ENCODE results near the gene PCYOX1L. TPM values are rescaled to one million over a fixed set of nuclear protein-coding genes. Genes with fewer than 3 reads are reported as not detected.

Gene PCYOX1L
- total RNA-seq, 1 experiment from 2014 or later, result 7.0 TPM

DNA sequence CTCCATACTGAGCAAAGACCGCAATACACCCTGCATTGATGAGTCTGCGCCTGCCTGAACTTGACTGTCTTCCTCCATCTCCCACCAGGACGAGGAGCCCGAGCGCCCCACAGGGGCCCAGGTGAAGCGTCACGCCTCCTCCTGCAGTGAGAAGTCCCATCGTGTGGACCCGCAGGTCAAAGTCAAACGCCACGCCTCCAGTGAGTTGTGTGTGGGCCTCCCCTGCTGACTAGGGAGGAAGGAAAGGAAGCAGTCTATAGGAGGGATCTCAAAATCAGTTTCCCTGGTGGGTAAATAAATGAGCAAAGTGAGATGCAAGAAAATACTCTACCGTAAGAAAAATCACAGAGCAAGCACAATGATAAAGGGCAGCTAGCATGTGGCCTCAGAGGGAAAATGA lies 35.3 kb upstream of the PCYOX1L start:
- DNase-seq (ENCODE audit: low read depth, low spot score), result no peak
- no peaks in the 10 kb centered on the region for H3K4me1 ChIP-seq (ENCODE audit: control insufficient read depth, insufficient read depth, low read length)
- no peak overlapping the region for H3K4me3 ChIP-seq (ENCODE audit: low read depth in 2 of 2, low read length in 2 of 2)
- CTCF ChIA-PET, result no interaction called here
- H3K27me3 ChIP-seq (ENCODE audit: control insufficient read depth, insufficient read depth, low read length), result no peaks in the 10 kb centered on the region
- H3K9me3 ChIP-seq (ENCODE audit: control insufficient read depth, insufficient read depth, low read depth, low read length), result no peaks in the 10 kb centered on the region
- no peak overlapping the region for H3K27ac ChIP-seq (ENCODE audit: low read length)
- BruUV-seq (replicated peaks), result no TSS peak
- no peaks in the 10 kb centered on the region for H3K36me3 ChIP-seq (ENCODE audit: control insufficient read depth, insufficient read depth, low read length)
- in situ Hi-C loops (cut with HindIII; ENCODE audit: low pct_unique_long_range_greater_than_20kb, low sequenced_read_pairs) (no loop called here), intact Hi-C loops (cut with micrococcal nuclease; ENCODE audit: unreplicated experiment) (no loop called here)
- no peak for ATAC-seq
- POLR2A ChIA-PET, result no interaction called here
- no peak for TF ChIP-seq SIN3A (IDR thresholded peaks at IDR 0.05; ENCODE audit: borderline replicate concordance, insufficient read depth, low read depth, low read length)
- TF ChIP-seq TCF7L2 (IDR thresholded peaks at IDR 0.05; ENCODE audit: low read depth, low read length), result no peak
- TF ChIP-seq, protein P1, sequence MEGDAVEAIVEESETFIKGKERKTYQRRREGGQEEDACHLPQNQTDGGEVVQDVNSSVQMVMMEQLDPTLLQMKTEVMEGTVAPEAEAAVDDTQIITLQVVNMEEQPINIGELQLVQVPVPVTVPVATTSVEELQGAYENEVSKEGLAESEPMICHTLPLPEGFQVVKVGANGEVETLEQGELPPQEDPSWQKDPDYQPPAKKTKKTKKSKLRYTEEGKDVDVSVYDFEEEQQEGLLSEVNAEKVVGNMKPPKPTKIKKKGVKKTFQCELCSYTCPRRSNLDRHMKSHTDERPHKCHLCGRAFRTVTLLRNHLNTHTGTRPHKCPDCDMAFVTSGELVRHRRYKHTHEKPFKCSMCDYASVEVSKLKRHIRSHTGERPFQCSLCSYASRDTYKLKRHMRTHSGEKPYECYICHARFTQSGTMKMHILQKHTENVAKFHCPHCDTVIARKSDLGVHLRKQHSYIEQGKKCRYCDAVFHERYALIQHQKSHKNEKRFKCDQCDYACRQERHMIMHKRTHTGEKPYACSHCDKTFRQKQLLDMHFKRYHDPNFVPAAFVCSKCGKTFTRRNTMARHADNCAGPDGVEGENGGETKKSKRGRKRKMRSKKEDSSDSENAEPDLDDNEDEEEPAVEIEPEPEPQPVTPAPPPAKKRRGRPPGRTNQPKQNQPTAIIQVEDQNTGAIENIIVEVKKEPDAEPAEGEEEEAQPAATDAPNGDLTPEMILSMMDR (IDR thresholded peaks at IDR 0.05), result no peak
- TF ChIP-seq, protein P2, sequence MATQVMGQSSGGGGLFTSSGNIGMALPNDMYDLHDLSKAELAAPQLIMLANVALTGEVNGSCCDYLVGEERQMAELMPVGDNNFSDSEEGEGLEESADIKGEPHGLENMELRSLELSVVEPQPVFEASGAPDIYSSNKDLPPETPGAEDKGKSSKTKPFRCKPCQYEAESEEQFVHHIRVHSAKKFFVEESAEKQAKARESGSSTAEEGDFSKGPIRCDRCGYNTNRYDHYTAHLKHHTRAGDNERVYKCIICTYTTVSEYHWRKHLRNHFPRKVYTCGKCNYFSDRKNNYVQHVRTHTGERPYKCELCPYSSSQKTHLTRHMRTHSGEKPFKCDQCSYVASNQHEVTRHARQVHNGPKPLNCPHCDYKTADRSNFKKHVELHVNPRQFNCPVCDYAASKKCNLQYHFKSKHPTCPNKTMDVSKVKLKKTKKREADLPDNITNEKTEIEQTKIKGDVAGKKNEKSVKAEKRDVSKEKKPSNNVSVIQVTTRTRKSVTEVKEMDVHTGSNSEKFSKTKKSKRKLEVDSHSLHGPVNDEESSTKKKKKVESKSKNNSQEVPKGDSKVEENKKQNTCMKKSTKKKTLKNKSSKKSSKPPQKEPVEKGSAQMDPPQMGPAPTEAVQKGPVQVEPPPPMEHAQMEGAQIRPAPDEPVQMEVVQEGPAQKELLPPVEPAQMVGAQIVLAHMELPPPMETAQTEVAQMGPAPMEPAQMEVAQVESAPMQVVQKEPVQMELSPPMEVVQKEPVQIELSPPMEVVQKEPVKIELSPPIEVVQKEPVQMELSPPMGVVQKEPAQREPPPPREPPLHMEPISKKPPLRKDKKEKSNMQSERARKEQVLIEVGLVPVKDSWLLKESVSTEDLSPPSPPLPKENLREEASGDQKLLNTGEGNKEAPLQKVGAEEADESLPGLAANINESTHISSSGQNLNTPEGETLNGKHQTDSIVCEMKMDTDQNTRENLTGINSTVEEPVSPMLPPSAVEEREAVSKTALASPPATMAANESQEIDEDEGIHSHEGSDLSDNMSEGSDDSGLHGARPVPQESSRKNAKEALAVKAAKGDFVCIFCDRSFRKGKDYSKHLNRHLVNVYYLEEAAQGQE (IDR thresholded peaks at IDR 0.05; ENCODE audit: insufficient read depth in 1 of 2, low read depth in 2 of 2, low read length in 1 of 2), result no peak
- TF ChIP-seq POLR2AphosphoS5 (IDR thresholded peaks at IDR 0.05; ENCODE audit: low read depth, low read length), result no peak

DNA sequence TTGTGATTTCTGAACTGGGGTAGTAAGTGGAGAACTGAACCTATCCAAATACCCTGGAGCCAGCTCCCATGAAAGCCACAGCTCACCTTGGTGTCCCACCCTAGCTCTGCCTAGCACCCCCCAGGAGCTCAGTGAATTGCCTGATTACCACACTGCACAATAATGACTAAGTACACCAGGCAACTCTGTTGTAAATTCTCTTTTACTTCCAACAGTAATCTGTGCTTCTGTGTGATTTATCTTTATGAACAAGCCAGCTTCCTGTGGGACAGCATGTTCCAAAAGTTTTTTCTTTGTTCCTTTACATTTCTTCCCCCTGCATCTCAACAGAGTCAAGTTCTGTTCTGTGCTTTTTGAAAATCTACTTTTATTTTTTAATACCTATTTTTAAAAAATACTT lies 34.6 kb upstream of the PCYOX1L start:
- DNase-seq (ENCODE audit: low read depth, low spot score), result no peak
- Histone ChIP-seq H3K9me3 (ENCODE audit: control insufficient read depth, insufficient read depth, low read depth, low read length) (no peaks in the 10 kb centered on the region), H3K4me3 (ENCODE audit: low read depth in 2 of 2, low read length in 2 of 2) (no peak overlapping the region), H3K4me1 (ENCODE audit: control insufficient read depth, insufficient read depth, low read length) (no peaks in the 10 kb centered on the region), H3K27ac (ENCODE audit: low read length) (no peak overlapping the region), H3K36me3 (ENCODE audit: control insufficient read depth, insufficient read depth, low read length) (no peaks in the 10 kb centered on the region), H3K27me3 (ENCODE audit: control insufficient read depth, insufficient read depth, low read length) (no peaks in the 10 kb centered on the region)
- no TSS peak for BruUV-seq (replicated peaks)
- CTCF ChIA-PET, result interaction anchor here (0.7 kb wide), 1 partner anchor 611 kb away, joined by 3 read pairs; no protein-coding TSS in a partner anchor
- in situ Hi-C loops (cut with HindIII; ENCODE audit: low pct_unique_long_range_greater_than_20kb, low sequenced_read_pairs) (no loop called here), intact Hi-C loops (cut with micrococcal nuclease; ENCODE audit: unreplicated experiment) (no loop called here)
- POLR2A ChIA-PET, result no interaction called here
- ATAC-seq, result no peak
- TF ChIP-seq, protein P1 (IDR thresholded peaks at IDR 0.05), result no peak
- TF ChIP-seq, protein P2 (IDR thresholded peaks at IDR 0.05; ENCODE audit: insufficient read depth in 1 of 2, low read depth in 2 of 2, low read length in 1 of 2), result no peak
- TF ChIP-seq POLR2AphosphoS5 (IDR thresholded peaks at IDR 0.05; ENCODE audit: low read depth, low read length), result no peak
- no peak for TF ChIP-seq TCF7L2 (IDR thresholded peaks at IDR 0.05; ENCODE audit: low read depth, low read length)
- TF ChIP-seq SIN3A (IDR thresholded peaks at IDR 0.05; ENCODE audit: borderline replicate concordance, insufficient read depth, low read depth, low read length), result no peak
